ENCODE measurements around the gene DCLK1. TPM values are rescaled to one million over a fixed set of nuclear protein-coding genes. Genes with fewer than 3 reads are reported as not detected.
A peak's percentile ranks its signal among the peaks of the same experiment; 100 is the strongest.

DCLK1 gene
- total RNA-seq, 4 donors from 2014 or later, result 21.3 to 63.8 (median 40.9) TPM

DNA sequence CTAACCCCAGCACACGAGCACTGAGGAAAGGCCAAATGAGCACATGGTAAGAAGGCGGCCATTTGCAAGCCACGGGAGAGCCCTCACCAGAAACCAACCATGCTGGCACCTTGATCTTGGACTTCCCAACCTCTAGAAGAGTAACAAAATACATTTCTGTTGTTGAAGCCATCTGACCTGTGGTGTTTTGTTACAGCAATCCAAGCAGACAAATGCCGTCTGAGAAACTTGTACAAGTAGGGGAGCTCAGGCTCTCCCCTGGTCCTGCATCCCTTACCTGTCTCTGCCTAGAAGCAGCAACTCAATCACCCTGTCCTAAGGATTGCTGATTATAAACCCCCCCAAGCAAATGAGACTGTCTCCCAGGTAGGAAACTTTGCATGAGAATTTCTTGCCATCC lies 399.7 kb downstream of the DCLK1 start:
- H3K4me3 ChIP-seq, result no peak overlapping the region
- no peak overlapping the region for H3K27ac ChIP-seq
- H3K27me3 ChIP-seq, result no peaks in the 10 kb centered on the region
- H3K36me3 ChIP-seq, result no peaks in the 10 kb centered on the region
- DNase-seq (ENCODE audit: low spot score in 2 of 2), result no peak
- 92 to 94% methylated on average over 4 of the region's 4 CpGs for WGBS, 2 donors
- no peaks in the 10 kb centered on the region for H3K9me3 ChIP-seq
- peaks cover 0 to 25% (median 0%) of the 10 kb centered on the region in 4 donors for H3K4me1 ChIP-seq
- TF ChIP-seq POLR2A (IDR thresholded peaks at IDR 0.05) (no peak), EP300 (IDR thresholded peaks at IDR 0.05) (no peak)
- TF ChIP-seq, protein P1, sequence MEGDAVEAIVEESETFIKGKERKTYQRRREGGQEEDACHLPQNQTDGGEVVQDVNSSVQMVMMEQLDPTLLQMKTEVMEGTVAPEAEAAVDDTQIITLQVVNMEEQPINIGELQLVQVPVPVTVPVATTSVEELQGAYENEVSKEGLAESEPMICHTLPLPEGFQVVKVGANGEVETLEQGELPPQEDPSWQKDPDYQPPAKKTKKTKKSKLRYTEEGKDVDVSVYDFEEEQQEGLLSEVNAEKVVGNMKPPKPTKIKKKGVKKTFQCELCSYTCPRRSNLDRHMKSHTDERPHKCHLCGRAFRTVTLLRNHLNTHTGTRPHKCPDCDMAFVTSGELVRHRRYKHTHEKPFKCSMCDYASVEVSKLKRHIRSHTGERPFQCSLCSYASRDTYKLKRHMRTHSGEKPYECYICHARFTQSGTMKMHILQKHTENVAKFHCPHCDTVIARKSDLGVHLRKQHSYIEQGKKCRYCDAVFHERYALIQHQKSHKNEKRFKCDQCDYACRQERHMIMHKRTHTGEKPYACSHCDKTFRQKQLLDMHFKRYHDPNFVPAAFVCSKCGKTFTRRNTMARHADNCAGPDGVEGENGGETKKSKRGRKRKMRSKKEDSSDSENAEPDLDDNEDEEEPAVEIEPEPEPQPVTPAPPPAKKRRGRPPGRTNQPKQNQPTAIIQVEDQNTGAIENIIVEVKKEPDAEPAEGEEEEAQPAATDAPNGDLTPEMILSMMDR (IDR thresholded peaks at IDR 0.05), result no peak

DNA sequence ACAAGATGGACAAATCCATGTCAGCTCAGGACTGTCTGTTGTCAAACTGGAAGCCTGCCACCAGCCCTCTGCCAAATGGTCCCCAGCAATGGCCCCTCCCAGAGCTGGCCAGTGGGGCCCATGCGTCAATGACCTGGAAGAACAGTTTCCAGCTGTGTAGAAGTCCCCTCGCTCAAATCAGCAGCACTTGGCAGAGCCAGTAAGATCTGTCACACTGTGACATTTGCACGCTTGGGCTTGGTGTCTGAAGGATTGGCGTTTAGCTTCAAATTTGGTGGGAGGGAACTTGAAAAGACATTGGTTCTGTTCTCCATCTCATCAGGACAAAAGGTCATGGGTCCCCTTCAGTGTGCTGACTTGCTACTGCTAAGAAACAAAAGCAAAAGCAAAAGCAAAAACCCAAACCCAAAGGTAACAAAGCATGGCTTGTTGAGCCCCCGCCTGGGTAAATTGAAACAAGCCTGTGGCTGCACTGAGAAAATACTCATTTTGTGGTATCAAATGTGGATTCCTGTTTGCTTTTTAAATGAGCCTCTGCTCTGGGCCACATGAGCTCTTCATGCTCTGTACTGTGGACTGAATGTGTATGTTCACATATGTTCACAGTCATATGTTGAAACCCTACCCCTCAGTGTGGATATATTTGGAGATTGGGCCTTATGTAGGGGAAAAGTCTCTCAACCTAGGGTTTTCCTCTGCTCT lies 401.1 kb downstream of the DCLK1 start:
- peak in 1 of 2 donors; percentile 24 for DNase-seq (ENCODE audit: low spot score in 2 of 2)
- H3K4me3 ChIP-seq, result no peak overlapping the region
- no peaks in the 10 kb centered on the region for H3K27me3 ChIP-seq
- H3K36me3 ChIP-seq, result no peaks in the 10 kb centered on the region
- TF ChIP-seq EP300 (IDR thresholded peaks at IDR 0.05) (peak in 1 of 2 donors; percentile 34), POLR2A (IDR thresholded peaks at IDR 0.05) (no peak)
- H3K4me1 ChIP-seq, result peaks cover 0 to 26% (median 0%) of the 10 kb centered on the region in 4 donors
- H3K9me3 ChIP-seq, result no peaks in the 10 kb centered on the region
- H3K27ac ChIP-seq, result peak overlapping the region in 2 of 4 donors; percentile 37 to 43
- WGBS, 2 donors, result 37 to 47% methylated on average over 5 of the region's 5 CpGs

DNA sequence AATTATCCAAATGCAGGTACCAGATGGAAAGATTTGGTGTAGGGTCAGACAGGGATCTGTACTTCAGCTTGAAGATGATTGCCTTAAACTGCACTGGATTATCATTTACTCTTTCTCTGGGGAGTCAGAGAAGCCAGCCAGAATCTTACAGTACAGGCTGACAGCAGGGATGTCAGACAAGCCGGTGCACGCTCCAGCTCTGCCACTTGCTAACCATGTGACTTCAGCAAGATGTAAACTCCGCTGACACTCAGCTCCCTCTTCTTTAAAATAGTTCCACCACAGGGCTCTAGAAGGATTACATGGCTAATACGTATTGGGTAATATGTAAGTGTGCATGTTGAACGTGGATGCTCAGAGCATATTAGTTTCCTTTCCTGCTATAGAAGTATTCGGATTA lies 403.3 kb downstream of the DCLK1 start:
- no peaks in the 10 kb centered on the region for H3K9me3 ChIP-seq
- DNase-seq (ENCODE audit: low spot score in 2 of 2), result no peak
- WGBS, 2 donors, result 68 to 82% methylated on average over 6 of the region's 6 CpGs
- no peak overlapping the region for H3K4me3 ChIP-seq
- H3K27me3 ChIP-seq, result no peaks in the 10 kb centered on the region
- H3K4me1 ChIP-seq, result peaks cover 0 to 32% (median 6%) of the 10 kb centered on the region in 4 donors
- H3K27ac ChIP-seq, result no peak overlapping the region
- TF ChIP-seq, protein P1 (IDR thresholded peaks at IDR 0.05), result no peak
- TF ChIP-seq POLR2A (IDR thresholded peaks at IDR 0.05) (no peak), EP300 (IDR thresholded peaks at IDR 0.05) (no peak)
- no peaks in the 10 kb centered on the region for H3K36me3 ChIP-seq

DNA sequence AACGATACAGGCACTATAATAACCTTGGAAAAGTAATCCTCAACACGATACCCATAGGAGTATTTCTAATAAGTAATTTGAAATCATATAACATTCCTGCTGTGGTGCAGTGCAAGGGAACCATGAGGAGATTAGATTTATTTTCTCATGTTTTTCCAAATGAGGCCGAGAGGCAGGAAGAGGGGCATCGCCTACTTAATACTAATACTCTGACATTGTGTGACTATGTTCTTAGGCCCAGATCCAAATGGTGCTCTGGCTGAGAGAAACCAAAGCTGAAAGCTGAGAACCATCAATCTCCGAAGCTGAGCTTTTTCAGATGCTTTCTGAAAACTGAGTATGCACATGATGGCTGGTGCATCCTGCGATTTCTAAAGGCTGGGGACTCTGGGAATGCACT lies 406.7 kb downstream of the DCLK1 start:
- 52 to 63% methylated on average over 6 of the region's 6 CpGs for WGBS, 2 donors

DNA sequence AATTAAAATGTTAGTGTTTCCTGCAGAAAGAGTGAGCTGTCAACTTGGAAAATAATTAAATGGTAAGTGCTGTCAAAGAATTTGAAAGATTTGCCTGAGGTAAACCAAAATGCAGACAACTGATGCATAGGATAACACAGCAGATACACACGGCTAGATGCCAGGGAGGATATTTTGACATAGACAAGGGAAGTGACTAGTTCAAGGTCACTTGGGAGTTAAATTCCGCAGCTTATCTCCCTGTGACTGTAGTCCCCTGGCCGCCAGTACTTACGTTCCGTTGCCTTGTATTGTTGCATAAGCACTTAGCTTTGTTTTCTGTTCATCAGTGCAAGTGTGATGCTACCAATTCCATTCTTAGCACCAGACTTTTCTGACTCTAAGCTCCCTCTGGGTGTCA lies 407.4 kb downstream of the DCLK1 start:
- Histone ChIP-seq H3K27me3 (no peaks in the 10 kb centered on the region), H3K4me1 (peaks cover 0 to 39% (median 6%) of the 10 kb centered on the region in 4 donors), H3K27ac (peak overlapping the region in 3 of 4 donors; percentile 23 to 67 (median 26))

More for the DNA sequence above, 406.7 kb downstream of the DCLK1 start:
- Histone ChIP-seq H3K36me3 (no peaks in the 10 kb centered on the region), H3K27ac (peak overlapping the region in 3 of 4 donors; percentile 23 to 67 (median 26)), H3K4me3 (no peak overlapping the region), H3K9me3 (no peaks in the 10 kb centered on the region), H3K4me1 (peaks cover 0 to 41% (median 6%) of the 10 kb centered on the region in 4 donors), H3K27me3 (no peaks in the 10 kb centered on the region)
- no peak for DNase-seq (ENCODE audit: low spot score in 2 of 2)
- TF ChIP-seq POLR2A (IDR thresholded peaks at IDR 0.05), result no peak
- TF ChIP-seq, protein P1 (IDR thresholded peaks at IDR 0.05), result no peak
- no peak for TF ChIP-seq EP300 (IDR thresholded peaks at IDR 0.05)

More for the DNA sequence above, 407.4 kb downstream of the DCLK1 start:
- Histone ChIP-seq H3K36me3 (no peaks in the 10 kb centered on the region), H3K4me3 (no peak overlapping the region), H3K9me3 (no peaks in the 10 kb centered on the region)
- DNase-seq (ENCODE audit: low spot score in 2 of 2), result peak in 1 of 2 donors; percentile 39
- WGBS, 2 donors, result 32 to 43% methylated on average over 5 of the region's 5 CpGs
- TF ChIP-seq POLR2A (IDR thresholded peaks at IDR 0.05) (no peak), EP300 (IDR thresholded peaks at IDR 0.05) (no peak)
- TF ChIP-seq, protein P1 (IDR thresholded peaks at IDR 0.05), result no peak

All from tibial nerve (tissue), 4 donors.